Esophagus muscularis mucosa (tissue), 4 donors: ENCODE results near the gene RNF222. TPM values are rescaled to one million over a fixed set of nuclear protein-coding genes. Genes with fewer than 3 reads are reported as not detected.
"Not testable (repeated sequence)": the region's sequence is repeated elsewhere in the genome, so short reads cannot be mapped to it uniquely, and the experiment has no call there.

Source experiments
- DNase-seq: peaks from one replicate; pipeline ENCODE4 v3.0.0-alpha.2; 2017; ENCODE audit errors: extremely low spot score
- H3K27ac ChIP-seq, 4 donors: fragments of 200-600 bp; sonication (generic); replicated peaks in 1 of 4; 1 replicate in 3 of 4; 2 replicates in 1 of 4; pipeline ENCODE4 v1.5.1; 2016 to 2019; ENCODE audit warnings: mild to moderate bottlenecking in 1 of 4
- H3K27me3 ChIP-seq, 4 donors: fragments of 200-600 bp; sonication (generic); one replicate each; pipeline versions ENCODE4 v1.5.1 to v1.6.0; 2016 to 2019
- H3K36me3 ChIP-seq, 4 donors: fragments of 200-600 bp; sonication (generic); one replicate each; pipeline ENCODE4 v1.5.1; 2016 to 2019
- H3K4me1 ChIP-seq, 4 donors: fragments of 200-600 bp; sonication (generic); one replicate each; pipeline ENCODE4 v1.5.1; 2016 to 2019
- H3K4me3 ChIP-seq, 4 donors: fragments of 200-600 bp; sonication (generic); 1 replicate in 2 of 4; 2 replicates in 2 of 4; pipeline ENCODE4 v1.5.1; 2016 to 2019; ENCODE audit warnings: mild to moderate bottlenecking in 4 of 4, moderate library complexity in 1 of 4
- H3K9me3 ChIP-seq, 4 donors: fragments of 200-600 bp; sonication (generic); 1 replicate in 3 of 4; 2 replicates in 1 of 4; pipeline ENCODE4 v1.5.1; 2016 to 2019
- EP300 ChIP-seq: sonication (generic); formaldehyde crosslinking; IDR thresholded peaks from one replicate; pipeline ENCODE4 v1.6.1; 2017; ENCODE audit warnings: antibody characterized with exemption
- POLR2A ChIP-seq: fragments of 450-650 bp; IDR thresholded peaks from one replicate; pipeline ENCODE4 v1.6.1; 2017; ENCODE audit warnings: antibody characterized with exemption, moderate library complexity, mild to moderate bottlenecking, low read depth
- POLR2AphosphoS5 ChIP-seq, 2 donors: sonication (generic); formaldehyde crosslinking; IDR thresholded peaks; one replicate each; pipeline ENCODE4 v1.6.1; 2017; ENCODE audit warnings: antibody characterized with exemption in 2 of 2
- WGBS: methylation state at CpG from one replicate; pipeline ENCODE4 v1.1.5; 2018; 5-methylcytosine and 5-hydroxymethylcytosine counted together
- intact Hi-C: fragments of 100-400 bp; cut with DNase I; formaldehyde crosslinking; loops from one replicate; pipeline ENCODE4 v1.15.1; 2023
- total RNA-seq, 4 donors: library from RNA; depleted of rRNA; stranded (reverse); fragments of >200 nt; gene quantifications; one replicate each; pipeline versions ENCODE4 v1.1.0 to v1.2.1, GENCODE V29; 2016
- TF ChIP-seq, protein P1 (sequence below), 3 experiments: fragments of 200-600 bp in 2 of 3; fragments of 450-650 bp in 1 of 3; sonication (generic) in 2 of 3; IDR thresholded peaks; one replicate each; pipeline ENCODE4 v1.5.1; 2017 to 2019; ENCODE audit warnings: antibody characterized with exemption in 3 of 3, mild to moderate bottlenecking in 2 of 3, moderate library complexity in 1 of 3

RNF222 gene
- total RNA-seq, 4 donors from 2014 or later: 0.42 TPM; not detected in 3

DNA sequence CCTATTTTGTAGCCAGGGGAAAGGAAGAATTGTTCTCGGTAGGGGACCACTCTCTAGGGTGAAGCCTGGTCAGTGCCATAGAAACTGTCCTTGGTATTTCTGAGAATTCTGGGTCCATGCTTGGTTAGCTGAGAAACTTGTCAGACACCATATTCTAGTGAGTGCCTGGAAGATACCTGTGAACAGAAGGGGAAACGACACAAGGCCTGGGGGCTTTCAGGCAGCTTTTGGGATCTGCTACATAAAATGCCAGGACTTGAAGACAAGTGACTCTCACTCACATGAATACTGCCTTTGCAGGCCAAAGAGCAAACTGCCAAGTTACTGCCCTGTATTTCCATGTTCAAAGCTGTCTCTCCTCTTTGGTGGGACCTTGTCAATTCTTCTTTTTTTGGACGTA is 39.7 kb downstream of the RNF222 start:
- H3K4me1 ChIP-seq: peaks cover 0 to 20% (median 10%) of the 10 kb centered on the region in 4 donors
- intact Hi-C loops: no loop called here
- TF ChIP-seq POLR2AphosphoS5 (IDR thresholded peaks at IDR 0.05): no peak
- TF ChIP-seq, protein P1, sequence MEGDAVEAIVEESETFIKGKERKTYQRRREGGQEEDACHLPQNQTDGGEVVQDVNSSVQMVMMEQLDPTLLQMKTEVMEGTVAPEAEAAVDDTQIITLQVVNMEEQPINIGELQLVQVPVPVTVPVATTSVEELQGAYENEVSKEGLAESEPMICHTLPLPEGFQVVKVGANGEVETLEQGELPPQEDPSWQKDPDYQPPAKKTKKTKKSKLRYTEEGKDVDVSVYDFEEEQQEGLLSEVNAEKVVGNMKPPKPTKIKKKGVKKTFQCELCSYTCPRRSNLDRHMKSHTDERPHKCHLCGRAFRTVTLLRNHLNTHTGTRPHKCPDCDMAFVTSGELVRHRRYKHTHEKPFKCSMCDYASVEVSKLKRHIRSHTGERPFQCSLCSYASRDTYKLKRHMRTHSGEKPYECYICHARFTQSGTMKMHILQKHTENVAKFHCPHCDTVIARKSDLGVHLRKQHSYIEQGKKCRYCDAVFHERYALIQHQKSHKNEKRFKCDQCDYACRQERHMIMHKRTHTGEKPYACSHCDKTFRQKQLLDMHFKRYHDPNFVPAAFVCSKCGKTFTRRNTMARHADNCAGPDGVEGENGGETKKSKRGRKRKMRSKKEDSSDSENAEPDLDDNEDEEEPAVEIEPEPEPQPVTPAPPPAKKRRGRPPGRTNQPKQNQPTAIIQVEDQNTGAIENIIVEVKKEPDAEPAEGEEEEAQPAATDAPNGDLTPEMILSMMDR (IDR thresholded peaks at IDR 0.05): no peak
- no peak for TF ChIP-seq POLR2A
- TF ChIP-seq EP300: no peak
- no peak for DNase-seq
- H3K4me3 ChIP-seq: no peak overlapping the region
- no peaks in the 10 kb centered on the region for H3K27me3 ChIP-seq
- H3K27ac ChIP-seq: no peak overlapping the region
- WGBS: 98% methylated on average over 3 of the region's 3 CpGs
- H3K9me3 ChIP-seq: no peaks in the 10 kb centered on the region
- H3K36me3 ChIP-seq: no peaks in the 10 kb centered on the region

DNA sequence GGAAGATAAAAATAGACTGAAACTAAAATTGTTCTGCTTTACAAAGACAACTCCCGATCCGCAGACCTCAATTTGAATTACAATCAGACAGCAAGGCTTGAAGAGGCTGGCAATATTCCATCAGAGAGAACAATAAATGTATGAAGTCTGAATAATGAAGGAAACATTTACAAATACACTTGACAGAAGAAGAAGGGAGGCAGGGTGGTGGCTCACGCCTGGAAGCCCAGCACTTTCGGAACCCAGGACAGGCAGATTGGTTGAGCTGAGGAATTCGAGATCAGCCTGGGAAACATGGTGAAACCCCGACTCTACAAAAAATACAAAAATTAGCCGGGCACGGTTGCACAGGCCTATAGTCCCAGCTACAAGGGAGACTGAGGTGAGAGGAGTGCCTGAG is 43.4 kb downstream of the RNF222 start:
- DNase-seq: no peak
- Histone ChIP-seq H3K9me3 (no peaks in the 10 kb centered on the region), H3K4me1 (peaks cover 0 to 7% (median under 1%) of the 10 kb centered on the region in 4 donors), H3K27ac (no peak overlapping the region), H3K4me3 (no peak overlapping the region), H3K27me3 (no peaks in the 10 kb centered on the region), H3K36me3 (no peaks in the 10 kb centered on the region)
- TF ChIP-seq POLR2AphosphoS5 (IDR thresholded peaks at IDR 0.05) (no peak), EP300 (no peak)
- TF ChIP-seq, protein P1 (IDR thresholded peaks at IDR 0.05): no peak
- intact Hi-C loops: no loop called here
- WGBS: 64% methylated on average over 8 of the region's 8 CpGs

DNA sequence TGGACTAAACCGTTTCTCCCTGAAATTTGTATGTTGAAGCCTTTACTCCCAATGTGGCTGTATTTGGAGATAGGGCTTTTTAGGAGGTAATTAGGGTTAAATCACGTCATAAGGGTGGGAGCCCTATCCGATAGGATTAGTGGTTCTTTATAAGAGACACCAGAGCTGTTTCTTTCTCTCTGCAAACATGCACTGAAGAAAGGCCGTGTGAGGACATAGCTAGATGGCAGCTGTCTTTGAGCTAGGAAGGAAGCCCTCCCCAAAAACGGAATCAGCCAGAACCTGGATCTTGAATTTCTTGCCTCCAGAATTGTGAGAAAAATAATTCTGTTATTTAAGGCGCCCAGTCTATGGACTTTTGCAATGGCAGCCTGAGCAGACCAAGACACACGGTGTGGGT is 43.9 kb downstream of the RNF222 start:
- 82% methylated on average over 7 of the region's 7 CpGs for WGBS
- Histone ChIP-seq H3K4me1 (peaks cover 0 to 4% (median 0%) of the 10 kb centered on the region in 4 donors), H3K9me3 (no peaks in the 10 kb centered on the region), H3K36me3 (no peaks in the 10 kb centered on the region), H3K27me3 (no peaks in the 10 kb centered on the region), H3K27ac (no peak overlapping the region), H3K4me3 (no peak overlapping the region)
- intact Hi-C loops: no loop called here
- no peak for TF ChIP-seq POLR2AphosphoS5 (IDR thresholded peaks at IDR 0.05)
- DNase-seq: no peak

DNA sequence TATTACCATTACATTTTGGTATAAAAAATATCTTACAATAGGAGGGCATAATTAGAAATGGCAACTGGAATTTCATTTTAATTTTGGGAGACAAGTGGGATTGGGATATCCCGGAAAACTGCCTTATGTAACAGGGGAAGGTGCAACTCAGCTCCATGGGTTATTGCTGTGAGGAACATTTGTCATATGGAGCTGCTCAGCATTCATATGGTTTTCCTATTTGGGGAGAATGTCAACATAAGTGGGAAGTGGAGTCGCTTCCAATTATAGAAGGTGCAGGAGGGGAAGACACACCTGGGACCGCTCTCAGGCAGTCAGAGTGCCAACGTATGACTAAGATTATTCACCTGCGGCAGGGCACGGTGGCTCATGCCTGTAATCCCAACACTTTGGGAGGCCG is 47.3 kb downstream of the RNF222 start:
- H3K36me3 ChIP-seq: no peaks in the 10 kb centered on the region
- H3K4me3 ChIP-seq: no peak overlapping the region
- peaks cover 0 to 5% (median 2%) of the 10 kb centered on the region in 4 donors for H3K4me1 ChIP-seq
- no peak overlapping the region for H3K27ac ChIP-seq
- peaks cover 0 to 27% (median 0%) of the 10 kb centered on the region in 4 donors for H3K27me3 ChIP-seq
- WGBS: 79% methylated on average over 7 of the region's 7 CpGs
- intact Hi-C loops: no loop called here
- DNase-seq: no peak
- TF ChIP-seq EP300 (no peak), POLR2A (no peak), POLR2AphosphoS5 (IDR thresholded peaks at IDR 0.05) (no peak)
- TF ChIP-seq, protein P1 (IDR thresholded peaks at IDR 0.05): no peak
- no peaks in the 10 kb centered on the region for H3K9me3 ChIP-seq

DNA sequence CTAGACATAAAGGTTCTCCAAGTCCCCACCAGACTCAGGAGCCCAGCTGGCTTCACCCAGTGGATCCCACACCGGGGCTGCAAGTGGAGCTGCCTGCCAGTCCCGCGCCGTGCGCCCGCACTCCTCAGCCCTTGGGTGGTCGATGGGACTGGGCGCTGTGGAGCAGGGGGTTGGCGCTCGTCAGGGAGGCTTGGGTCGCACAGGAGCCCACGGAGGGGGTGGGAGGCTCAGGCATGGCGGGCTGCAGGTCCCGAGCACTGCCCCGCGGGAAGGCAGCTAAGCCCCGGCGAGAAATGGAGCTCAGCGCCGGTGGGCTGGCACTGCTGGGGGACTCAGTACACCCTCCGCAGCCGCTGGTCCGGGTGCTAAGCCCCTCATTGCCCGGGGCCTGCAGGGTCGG is 50.6 kb downstream of the RNF222 start:
- intact Hi-C loops, H3K9me3 ChIP-seq, H3K36me3 ChIP-seq, DNase-seq, H3K4me1 ChIP-seq, H3K27ac ChIP-seq: not testable (repeated sequence)
- 47% methylated on average over 6 of the region's 25 CpGs for WGBS
- H3K27me3 ChIP-seq: peaks cover 0 to 27% (median 0%) of the 10 kb centered on the region in 4 donors
- peak overlapping the region in 1 of 4 donors; percentile 14 for H3K4me3 ChIP-seq

DNA sequence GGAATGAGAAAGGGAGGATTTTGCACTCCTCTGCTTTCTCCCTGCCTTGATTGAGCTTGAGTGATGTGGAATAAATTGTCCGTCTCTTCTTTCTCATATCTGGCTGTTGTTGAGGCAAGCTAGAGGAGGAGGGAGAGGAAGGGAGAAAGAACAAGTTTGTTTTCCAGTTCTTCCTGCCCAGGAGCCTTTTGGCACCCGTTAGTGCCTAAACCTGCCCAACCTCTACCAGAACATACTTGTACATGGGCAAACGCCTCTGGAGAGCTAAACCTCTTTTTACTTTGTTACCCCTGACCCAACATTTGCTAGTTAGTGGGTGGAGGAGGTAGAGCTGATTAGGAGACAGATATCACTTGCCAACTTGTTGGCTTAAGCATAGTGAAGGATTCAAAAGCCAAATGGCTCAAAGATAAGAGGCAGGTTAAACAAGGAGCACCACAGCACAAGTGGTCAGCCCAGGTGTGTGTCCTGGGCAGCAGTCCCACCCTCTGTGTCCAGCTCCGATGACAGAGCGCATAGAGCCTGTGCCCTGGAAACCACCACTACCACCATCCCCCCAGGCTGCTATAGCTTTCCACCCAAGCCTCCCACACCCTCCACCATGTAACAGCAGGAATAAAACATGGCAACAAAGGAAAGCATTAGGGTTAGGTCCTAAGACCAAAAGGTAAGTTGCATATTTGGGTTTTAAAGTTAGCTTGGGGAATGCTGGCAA is 51.5 kb downstream of the RNF222 start:
- no peak overlapping the region for H3K4me3 ChIP-seq
- intact Hi-C loops: no loop called here
- TF ChIP-seq POLR2AphosphoS5 (IDR thresholded peaks at IDR 0.05): no peak
- H3K36me3 ChIP-seq: no peaks in the 10 kb centered on the region
- 74% methylated on average over 5 of the region's 5 CpGs for WGBS
- DNase-seq: no peak
- no peak overlapping the region for H3K27ac ChIP-seq
- H3K27me3 ChIP-seq: peaks cover 0 to 27% (median 0%) of the 10 kb centered on the region in 4 donors
- H3K4me1 ChIP-seq: peaks cover 0 to 5% (median 0%) of the 10 kb centered on the region in 4 donors
- H3K9me3 ChIP-seq: no peaks in the 10 kb centered on the region
